ENCODE data around the gene SBNO2.

DNA sequence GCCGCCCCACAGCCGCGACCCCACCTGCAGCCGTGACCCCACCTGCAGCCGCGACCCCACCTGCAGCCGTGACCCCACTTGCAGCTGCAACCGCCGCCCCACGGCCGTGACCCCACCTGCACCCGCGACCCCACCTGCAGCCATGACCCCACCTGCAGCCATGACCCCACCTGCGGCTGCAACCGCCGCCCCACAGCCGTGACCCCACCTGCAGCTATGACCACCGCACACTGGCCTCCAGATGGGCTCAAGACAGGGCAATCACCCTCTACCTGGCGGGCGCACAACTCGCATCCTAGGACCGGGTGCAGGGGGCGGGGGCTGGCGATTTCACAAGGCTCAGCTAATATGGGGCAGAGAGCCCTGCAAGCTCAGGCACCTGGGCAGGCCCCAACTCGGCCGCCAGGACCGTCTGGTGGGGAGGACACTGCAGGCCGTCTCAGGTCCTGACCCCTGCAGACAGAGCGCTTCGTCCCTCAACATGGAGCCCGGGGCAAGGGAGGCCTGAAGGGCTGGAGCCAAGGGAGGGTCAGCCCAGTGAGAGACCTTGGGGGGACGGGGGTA, 15.1 kb downstream of the SBNO2 start:
- TF ChIP-seq, protein P1, sequence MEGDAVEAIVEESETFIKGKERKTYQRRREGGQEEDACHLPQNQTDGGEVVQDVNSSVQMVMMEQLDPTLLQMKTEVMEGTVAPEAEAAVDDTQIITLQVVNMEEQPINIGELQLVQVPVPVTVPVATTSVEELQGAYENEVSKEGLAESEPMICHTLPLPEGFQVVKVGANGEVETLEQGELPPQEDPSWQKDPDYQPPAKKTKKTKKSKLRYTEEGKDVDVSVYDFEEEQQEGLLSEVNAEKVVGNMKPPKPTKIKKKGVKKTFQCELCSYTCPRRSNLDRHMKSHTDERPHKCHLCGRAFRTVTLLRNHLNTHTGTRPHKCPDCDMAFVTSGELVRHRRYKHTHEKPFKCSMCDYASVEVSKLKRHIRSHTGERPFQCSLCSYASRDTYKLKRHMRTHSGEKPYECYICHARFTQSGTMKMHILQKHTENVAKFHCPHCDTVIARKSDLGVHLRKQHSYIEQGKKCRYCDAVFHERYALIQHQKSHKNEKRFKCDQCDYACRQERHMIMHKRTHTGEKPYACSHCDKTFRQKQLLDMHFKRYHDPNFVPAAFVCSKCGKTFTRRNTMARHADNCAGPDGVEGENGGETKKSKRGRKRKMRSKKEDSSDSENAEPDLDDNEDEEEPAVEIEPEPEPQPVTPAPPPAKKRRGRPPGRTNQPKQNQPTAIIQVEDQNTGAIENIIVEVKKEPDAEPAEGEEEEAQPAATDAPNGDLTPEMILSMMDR (IDR thresholded peaks at IDR 0.05): no peak
- no peak for TF ChIP-seq POLR2A (IDR thresholded peaks at IDR 0.05)

Data from stomach (tissue), 4 donors.